D341Med (cell line): ENCODE results near the gene PDE3A.
A peak's percentile ranks its signal among the peaks of the same experiment; 100 is the strongest.

Experiments used
- DNase-seq: peaks from one replicate; pipeline ENCODE4 v3.0.0; 2012; ENCODE audit warnings: low spot score

The PDE3A gene

GRCh38 chr12:20616093-20616492, 247.8 kb downstream of the PDE3A start:
- no peak for DNase-seq

GRCh38 chr12:20620261-20620660, 251.9 kb downstream of the PDE3A start:
- no peak for DNase-seq

GRCh38 chr12:20624718-20625117, 256.4 kb downstream of the PDE3A start:
- DNase-seq, result peak; percentile 27

- DNase-seq, result no peak
Observed at GRCh38 chr12:20625531-20625930, 257.2 kb downstream of the PDE3A start.

- DNase-seq, result no peak
Observed at GRCh38 chr12:20627001-20627588, 258.8 kb downstream of the PDE3A start.

GRCh38 chr12:20628226-20628787, 260.0 kb downstream of the PDE3A start:
- DNase-seq, result no peak

GRCh38 chr12:20628999-20629398, 260.7 kb downstream of the PDE3A start:
- no peak for DNase-seq

GRCh38 chr12:20629414-20630156, 261.2 kb downstream of the PDE3A start:
- DNase-seq, result no peak

- DNase-seq, result no peak
Observed at GRCh38 chr12:20631711-20632110, 263.4 kb downstream of the PDE3A start.

- DNase-seq, result no peak
Observed at GRCh38 chr12:20641106-20641505, 272.8 kb downstream of the PDE3A start.

- DNase-seq, result no peak
Observed at GRCh38 chr12:20643822-20644221, 275.5 kb downstream of the PDE3A start.

GRCh38 chr12:20646239-20646827, 278.0 kb downstream of the PDE3A start:
- DNase-seq, result peak; percentile 30

- no peak for DNase-seq
Observed at GRCh38 chr12:20653871-20654270, 285.5 kb downstream of the PDE3A start.

GRCh38 chr12:20656600-20656999, 288.3 kb downstream of the PDE3A start:
- no peak for DNase-seq

- no peak for DNase-seq
Observed at GRCh38 chr12:20657496-20657895, 289.2 kb downstream of the PDE3A start.

GRCh38 chr12:20681334-20681733, 313.0 kb downstream of the PDE3A start:
- no peak for DNase-seq

GRCh38 chr12:20695232-20695631, 326.9 kb downstream of the PDE3A start, which contains the start of gene SLCO1C1:
Gene SLCO1C1 (plus strand): TSS chr12:20695332. CDS start chr12:20699577, 4,245 bp downstream.
- no peak for DNase-seq

GRCh38 chr12:20696181-20696905, 328.0 kb downstream of the PDE3A start:
- DNase-seq, result no peak

GRCh38 chr12:20701106-20701505, 332.8 kb downstream of the PDE3A start:
- no peak for DNase-seq

GRCh38 chr12:20704860-20705259, 336.5 kb downstream of the PDE3A start:
- no peak for DNase-seq

GRCh38 chr12:20711846-20712245, 343.5 kb downstream of the PDE3A start:
- DNase-seq, result no peak

- DNase-seq, result no peak
Observed at GRCh38 chr12:20716037-20716436, 347.7 kb downstream of the PDE3A start.
